ENCODE results near the gene SPATA13. TPM values are rescaled to one million over a fixed set of nuclear protein-coding genes. Genes with fewer than 3 reads are reported as not detected.

The SPATA13 gene
- total RNA-seq, 1 experiment from 2014 or later: 21.4 TPM

- TF ChIP-seq CTCF (IDR thresholded peaks at IDR 0.05 in 2 of 3, conservative IDR thresholded peaks at IDR 0.05 in 1 of 3; ENCODE audit: borderline replicate concordance in 1 of 3, insufficient read depth in 1 of 3, low read depth in 2 of 3, low read length in 2 of 3) (no peak), SRF (IDR thresholded peaks at IDR 0.05; ENCODE audit: low read depth) (no peak), POLR2A (IDR thresholded peaks at IDR 0.05; ENCODE audit: borderline replicate concordance, extremely low read depth, insufficient read depth, insufficient read length) (no peak), RAD21 (IDR thresholded peaks at IDR 0.05; ENCODE audit: low read depth) (no peak), SP1 (IDR thresholded peaks at IDR 0.05; ENCODE audit: low read depth) (no peak)
- TF ChIP-seq, protein P1, sequence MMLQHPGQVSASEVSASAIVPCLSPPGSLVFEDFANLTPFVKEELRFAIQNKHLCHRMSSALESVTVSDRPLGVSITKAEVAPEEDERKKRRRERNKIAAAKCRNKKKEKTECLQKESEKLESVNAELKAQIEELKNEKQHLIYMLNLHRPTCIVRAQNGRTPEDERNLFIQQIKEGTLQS (IDR thresholded peaks at IDR 0.05): no peak
Observed at GRCh38 chr13:24152292-24153214, 8.0 kb upstream of the SPATA13 start (continued).

GRCh38 chr13:24153347-24153746 lies 7.2 kb upstream of the SPATA13 start:
- peaks cover 18 to 26% of the 10 kb centered on the region in 2 experiments for H3K4me1 ChIP-seq (ENCODE audit: control insufficient read depth in 1 of 2, insufficient read depth in 2 of 2, low read length in 2 of 2)
- no peak overlapping the region for H3K27ac ChIP-seq (ENCODE audit: low read depth, low read length)
- H3K79me2 ChIP-seq (ENCODE audit: insufficient read depth, low read length): no peaks in the 10 kb centered on the region
- H3K9me2 ChIP-seq (ENCODE audit: insufficient read depth): no peaks in the 10 kb centered on the region
- no TSS peak for BruUV-seq (replicated peaks)
- TF ChIP-seq ZNF274 (IDR thresholded peaks at IDR 0.05; ENCODE audit: low read depth, low read length) (no peak), SP1 (IDR thresholded peaks at IDR 0.05; ENCODE audit: low read depth) (no peak), SRF (IDR thresholded peaks at IDR 0.05; ENCODE audit: low read depth) (no peak)
- TF ChIP-seq, protein P1 (IDR thresholded peaks at IDR 0.05): no peak
- intact Hi-C loops (cut with micrococcal nuclease): no loop called here
- no peaks in the 10 kb centered on the region for H3K36me3 ChIP-seq (ENCODE audit: control insufficient read depth in 1 of 2, insufficient read depth in 2 of 2, low read length in 2 of 2)
- CTCF ChIA-PET: no interaction called here
- H3K27me3 ChIP-seq (ENCODE audit: insufficient read depth, low read length): no peaks in the 10 kb centered on the region
- no peak overlapping the region for H3K4me2 ChIP-seq (ENCODE audit: low read length)
- RAD21 ChIA-PET (ENCODE audit: low non-redundant PET in 1 of 2, low total read pairs in 2 of 2, uncharacterized antibody in 2 of 2, unreplicated experiment in 2 of 2): no interaction called here
- no peaks in the 10 kb centered on the region for H3K9me3 ChIP-seq (ENCODE audit: control insufficient read depth in 1 of 2, insufficient read depth in 1 of 2, low read depth in 1 of 2, low read length in 2 of 2)
- POLR2A ChIA-PET: no interaction called here
- ATAC-seq (no peak), DNase-seq (ENCODE audit: low read depth, low spot score) (no peak)
- no peak overlapping the region for H3K9ac ChIP-seq (ENCODE audit: low read length)
- H2AFZ ChIP-seq (ENCODE audit: low read depth, low read length, poor library complexity, severe bottlenecking): no peak overlapping the region
- H3K4me3 ChIP-seq (replicated peaks in 1 of 2; ENCODE audit: low read depth in 1 of 2, low read length in 2 of 2): no peak overlapping the region
- no peaks in the 10 kb centered on the region for H4K20me1 ChIP-seq (ENCODE audit: insufficient read depth)

Measured in HCT116 (cell line).